GM23338 (cell line): ENCODE measurements around the gene GPRIN2. TPM values are rescaled to one million over a fixed set of nuclear protein-coding genes. Genes with fewer than 3 reads are reported as not detected.

Experiments used
- ATAC-seq: fragments of 200-7000 bp; cut with Tn5 transposase; 3 replicates; pipeline ENCODE4 v1.9.1; 2020
- DNase-seq: peaks from one replicate; pipeline ENCODE4 v3.0.0-alpha.2; 2015; ENCODE audit warnings: low spot score
- H2AFZ ChIP-seq: fragments of 200-600 bp; sonication (generic); 2 replicates; pipeline ENCODE4 v1.8.0; 2016; ENCODE audit warnings: antibody characterized with exemption, mild to moderate bottlenecking, moderate library complexity
- H3F3A ChIP-seq: fragments of 200-600 bp; sonication (generic); replicated peaks from 2 replicates; pipeline ENCODE4 v1.8.0; 2017; ENCODE audit warnings: antibody characterized with exemption, mixed run types, low read depth
- H3K27ac ChIP-seq: fragments of 200-600 bp; sonication (generic); 2 replicates; pipeline ENCODE4 v1.6.1; 2016; ENCODE audit warnings: low read depth
- H3K27me3 ChIP-seq: fragments of 200-600 bp; sonication (generic); 2 replicates; pipeline ENCODE4 v1.8.0; 2016; ENCODE audit warnings: mild to moderate bottlenecking, mixed run types, moderate library complexity; ENCODE audit not compliant: insufficient read depth
- H3K36me3 ChIP-seq: fragments of 200-600 bp; sonication (generic); 2 replicates; pipeline ENCODE4 v1.8.0; 2016; ENCODE audit warnings: mild to moderate bottlenecking; ENCODE audit not compliant: insufficient read depth
- H3K4me1 ChIP-seq: fragments of 200-600 bp; sonication (generic); 2 replicates; pipeline ENCODE4 v1.8.0; 2016; ENCODE audit warnings: mild to moderate bottlenecking, moderate library complexity; ENCODE audit not compliant: insufficient read depth
- H3K4me2 ChIP-seq: fragments of 200-600 bp; sonication (generic); 2 replicates; pipeline ENCODE4 v1.7.1; 2017; ENCODE audit warnings: mixed run types
- H3K4me3 ChIP-seq: fragments of 200-600 bp; sonication (generic); 2 replicates; pipeline ENCODE4 v1.6.1; 2016; ENCODE audit warnings: mixed run types
- H3K79me2 ChIP-seq: fragments of 200-600 bp; sonication (generic); replicated peaks from 2 replicates; pipeline ENCODE4 v1.8.0; 2017; ENCODE audit warnings: mild to moderate bottlenecking; ENCODE audit not compliant: insufficient read depth
- H3K9me2 ChIP-seq: fragments of 200-600 bp; sonication (generic); 2 replicates; pipeline ENCODE4 v1.8.0; 2017; ENCODE audit not compliant: insufficient read depth
- H4K20me1 ChIP-seq: fragments of 200-600 bp; sonication (generic); replicated peaks from 2 replicates; pipeline ENCODE4 v1.8.0; 2017; ENCODE audit warnings: mild to moderate bottlenecking; ENCODE audit not compliant: insufficient read depth
- H3K27ac Mint-ChIP-seq: 2 replicates; pipeline ENCODE4 v1.8.0; 2020; ENCODE audit warnings: inconsistent platforms, mild to moderate bottlenecking, moderate library complexity, mixed read lengths
- H3K27me3 Mint-ChIP-seq: 3 replicates; pipeline ENCODE4 v1.8.0; 2022; ENCODE audit warnings: low read depth, mild to moderate bottlenecking, moderate library complexity, mixed read lengths, inconsistent platforms; ENCODE audit not compliant: insufficient read depth, poor library complexity
- H3K36me3 Mint-ChIP-seq: 3 replicates; pipeline ENCODE4 v1.8.0; 2021; ENCODE audit warnings: low read depth, mild to moderate bottlenecking, inconsistent platforms, moderate library complexity, mixed read lengths
- H3K4me1 Mint-ChIP-seq: 3 replicates; pipeline ENCODE4 v1.8.0; 2020; ENCODE audit warnings: mild to moderate bottlenecking, inconsistent platforms, mixed read lengths
- H3K4me3 Mint-ChIP-seq: 3 replicates; pipeline ENCODE4 v1.8.0; 2021; ENCODE audit warnings: moderate library complexity, mild to moderate bottlenecking, inconsistent platforms, mixed read lengths
- H3K9me3 Mint-ChIP-seq: 3 replicates; pipeline ENCODE4 v1.8.0; 2020; ENCODE audit warnings: moderate library complexity, mild to moderate bottlenecking, inconsistent platforms, mixed read lengths
- CREB1 ChIP-seq: fragments of 250-450 bp; sonication (Bioruptor Pico); IDR thresholded peaks from 2 replicates; pipeline ENCODE4 v1.5.0; 2020; ENCODE audit warnings: low read depth, mild to moderate bottlenecking, moderate library complexity
- CTCF ChIP-seq, 2 experiments: fragments of 200-600 bp in 1 of 2; sonication (generic) in 1 of 2; conservative IDR thresholded peaks; 2 replicates each; pipeline versions ENCODE4 v1.5.1 to v1.6.1; 2016 to 2017; ENCODE audit warnings: antibody characterized with exemption in 2 of 2, low read depth in 2 of 2, mild to moderate bottlenecking in 2 of 2, moderate library complexity in 1 of 2
- ETS1 ChIP-seq: IDR thresholded peaks from 2 replicates; pipeline ENCODE4 v1.6.1; 2016; ENCODE audit warnings: antibody characterized with exemption
- EZH2 ChIP-seq: fragments of 200-600 bp; sonication (generic); IDR thresholded peaks from one replicate; pipeline ENCODE4 v1.8.0; 2017; ENCODE audit warnings: antibody characterized with exemption, mild to moderate bottlenecking, low read depth; ENCODE audit not compliant: unreplicated experiment
- EZH2phosphoT487 ChIP-seq: fragments of 200-600 bp; sonication (generic); IDR thresholded peaks from one replicate; pipeline ENCODE4 v1.8.1; 2018; ENCODE audit warnings: antibody characterized with exemption; ENCODE audit not compliant: unreplicated experiment
- JUNB ChIP-seq: IDR thresholded peaks from one replicate; pipeline ENCODE4 v1.6.1; 2016; ENCODE audit warnings: antibody characterized with exemption; ENCODE audit not compliant: unreplicated experiment
- NANOG ChIP-seq: IDR thresholded peaks from 2 replicates; pipeline ENCODE4 v1.6.1; 2016; ENCODE audit warnings: antibody characterized with exemption, borderline replicate concordance
- POLR2AphosphoS5 ChIP-seq: IDR thresholded peaks from 2 replicates; pipeline ENCODE4 v1.6.1; 2016; ENCODE audit warnings: antibody characterized with exemption, low read depth
- REST ChIP-seq: IDR thresholded peaks from one replicate; pipeline ENCODE4 v1.6.1; 2018; ENCODE audit warnings: antibody characterized with exemption; ENCODE audit not compliant: unreplicated experiment
- STAT1 ChIP-seq: IDR thresholded peaks from one replicate; pipeline ENCODE4 v1.6.1; 2016; ENCODE audit warnings: antibody characterized with exemption; ENCODE audit not compliant: unreplicated experiment
- ZNF114 ChIP-seq: fragments of 250-450 bp; sonication (Bioruptor Pico); IDR thresholded peaks from 2 replicates; pipeline ENCODE4 v1.5.0; 2020; ENCODE audit warnings: mild to moderate bottlenecking, moderate library complexity
- ZNF331 ChIP-seq: fragments of 250-450 bp; sonication (Bioruptor Pico); IDR thresholded peaks from 2 replicates; pipeline ENCODE4 v1.5.0; 2020; ENCODE audit warnings: low read depth, mild to moderate bottlenecking, moderate library complexity
- ZNF462 ChIP-seq: fragments of 250-450 bp; sonication (Bioruptor Pico); IDR thresholded peaks from 2 replicates; pipeline ENCODE4 v1.5.0; 2020; ENCODE audit warnings: mild to moderate bottlenecking, moderate library complexity
- polyA plus RNA-seq: library from polyadenylated mRNA; unstranded; fragments of >200 nt; fragmentation: Nextera tagmentation; extraction: Ambion mirVana; gene quantifications from 2 replicates; pipeline ENCODE4 v1.2.1, GENCODE V29; 2016
- total RNA-seq: library from RNA; depleted of rRNA; stranded (reverse); fragments of >200 nt; shearing (Covaris generic); gene quantifications from 2 replicates; pipeline ENCODE4 v1.2.3, GENCODE V29; 2014

GPRIN2 gene
- total and polyA plus RNA-seq, 2 experiments from 2014 or later, result 2.9 to 28.5 TPM

GRCh38 chr10:46550795-46551700, 5.4 kb downstream of the GPRIN2 start:
- no peak overlapping the region for H3K4me3 ChIP-seq
- no peak overlapping the region for H3K4me2 ChIP-seq
- no peaks in the 10 kb centered on the region; the same call in 1 of the 2 replicates for H3K27me3 ChIP-seq
- H3K4me1 ChIP-seq, result peaks cover 14% of the 10 kb centered on the region
- H3K27ac Mint-ChIP-seq, result no peak overlapping the region
- no peaks in the 10 kb centered on the region for H3F3A ChIP-seq
- DNase-seq (no peak), ATAC-seq (no peak)
- no peaks in the 10 kb centered on the region for H3K4me1 Mint-ChIP-seq
- H3K36me3 ChIP-seq, result peaks cover 5% of the 10 kb centered on the region
- 0 out of 2 replicates have a peak, but pooled peaks cover 4% of the 10 kb centered on the region for H3K9me2 ChIP-seq
- peaks cover 1% of the 10 kb centered on the region; the same call in 1 of the 3 replicates for H3K9me3 Mint-ChIP-seq
- peaks cover 3% of the 10 kb centered on the region; the same call in 1 of the 3 replicates for H3K36me3 Mint-ChIP-seq
- TF ChIP-seq CTCF (conservative IDR thresholded peaks at IDR 0.05; ENCODE audit: low read depth in 2 of 2) (no peak), ZNF462 (CRISPR knock-in tag) (no peak), EZH2 (no peak), POLR2AphosphoS5 (no peak), STAT1 (no peak), ZNF114 (CRISPR knock-in tag) (no peak), JUNB (no peak), ZNF331 (no peak), CREB1 (no peak), NANOG (no peak), EZH2phosphoT487 (no peak), REST (no peak), ETS1 (no peak)
- H3K27ac ChIP-seq, result no peak overlapping the region
- H3K79me2 ChIP-seq, result peaks cover 10% of the 10 kb centered on the region; the same call in 1 of the 2 replicates
- no peak overlapping the region for H3K4me3 Mint-ChIP-seq
- H4K20me1 ChIP-seq, result peaks cover 35% of the 10 kb centered on the region
- peaks cover 5% of the 10 kb centered on the region for H3K27me3 Mint-ChIP-seq
- no peak overlapping the region for H2AFZ ChIP-seq
